Measurements from ENCODE around the gene OVCA2. TPM values are rescaled to one million over a fixed set of nuclear protein-coding genes. Genes with fewer than 3 reads are reported as not detected.
A peak's percentile ranks its signal among the peaks of the same experiment; 100 is the strongest.

OVCA2 gene
- total RNA-seq, 1 donor from 2014 or later, result 69.0 TPM

GRCh38 chr17:2063261-2064146 lies 21.7 kb downstream of the OVCA2 start:
- Histone ChIP-seq H3K36me3 (ENCODE audit: control insufficient read depth, insufficient read depth, low read length) (peaks cover 23% of the 10 kb centered on the region), H3K27me3 (ENCODE audit: control insufficient read depth, insufficient read depth, low read length) (no peaks in the 10 kb centered on the region), H3K4me3 (ENCODE audit: low read depth, low read length) (no peak overlapping the region)
- FAIRE-seq (peak; percentile 55), DNase-seq (ENCODE audit: low read depth) (no peak)
- TF ChIP-seq, protein P1, sequence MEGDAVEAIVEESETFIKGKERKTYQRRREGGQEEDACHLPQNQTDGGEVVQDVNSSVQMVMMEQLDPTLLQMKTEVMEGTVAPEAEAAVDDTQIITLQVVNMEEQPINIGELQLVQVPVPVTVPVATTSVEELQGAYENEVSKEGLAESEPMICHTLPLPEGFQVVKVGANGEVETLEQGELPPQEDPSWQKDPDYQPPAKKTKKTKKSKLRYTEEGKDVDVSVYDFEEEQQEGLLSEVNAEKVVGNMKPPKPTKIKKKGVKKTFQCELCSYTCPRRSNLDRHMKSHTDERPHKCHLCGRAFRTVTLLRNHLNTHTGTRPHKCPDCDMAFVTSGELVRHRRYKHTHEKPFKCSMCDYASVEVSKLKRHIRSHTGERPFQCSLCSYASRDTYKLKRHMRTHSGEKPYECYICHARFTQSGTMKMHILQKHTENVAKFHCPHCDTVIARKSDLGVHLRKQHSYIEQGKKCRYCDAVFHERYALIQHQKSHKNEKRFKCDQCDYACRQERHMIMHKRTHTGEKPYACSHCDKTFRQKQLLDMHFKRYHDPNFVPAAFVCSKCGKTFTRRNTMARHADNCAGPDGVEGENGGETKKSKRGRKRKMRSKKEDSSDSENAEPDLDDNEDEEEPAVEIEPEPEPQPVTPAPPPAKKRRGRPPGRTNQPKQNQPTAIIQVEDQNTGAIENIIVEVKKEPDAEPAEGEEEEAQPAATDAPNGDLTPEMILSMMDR (IDR thresholded peaks at IDR 0.05; ENCODE audit: insufficient read depth, low read length, severe bottlenecking), result no peak

DNA sequence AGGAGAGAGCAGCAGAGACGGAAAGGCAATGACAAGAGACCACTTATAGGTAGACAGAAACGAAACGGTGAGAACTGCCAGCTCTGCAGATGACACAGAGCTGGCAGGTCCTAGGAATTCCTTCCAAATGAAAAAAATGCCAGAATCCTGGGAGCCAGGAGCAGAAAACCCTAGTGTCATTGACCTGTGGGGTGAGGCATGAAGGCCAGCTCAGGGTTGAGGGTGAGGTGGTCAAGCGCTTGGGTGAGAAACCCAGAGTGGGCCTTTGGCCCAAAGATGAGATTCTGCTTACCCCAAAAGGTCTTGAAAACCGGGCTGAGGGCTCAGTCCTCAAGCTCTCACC lies 22.3 kb downstream of the OVCA2 start:
- no peak for FAIRE-seq
- TF ChIP-seq, protein P1 (IDR thresholded peaks at IDR 0.05; ENCODE audit: insufficient read depth, low read length, severe bottlenecking), result no peak
- Histone ChIP-seq H3K36me3 (ENCODE audit: control insufficient read depth, insufficient read depth, low read length) (peaks cover 23% of the 10 kb centered on the region), H3K27me3 (ENCODE audit: control insufficient read depth, insufficient read depth, low read length) (no peaks in the 10 kb centered on the region), H3K4me3 (ENCODE audit: low read depth, low read length) (no peak overlapping the region)
- DNase-seq (ENCODE audit: low read depth), result no peak

GRCh38 chr17:2064520-2064971 lies 22.7 kb downstream of the OVCA2 start:
- H3K4me3 ChIP-seq (ENCODE audit: low read depth, low read length), result no peak overlapping the region
- DNase-seq (ENCODE audit: low read depth) (no peak), FAIRE-seq (no peak)
- no peaks in the 10 kb centered on the region for H3K27me3 ChIP-seq (ENCODE audit: control insufficient read depth, insufficient read depth, low read length)
- TF ChIP-seq, protein P1 (IDR thresholded peaks at IDR 0.05; ENCODE audit: insufficient read depth, low read length, severe bottlenecking), result no peak
- peaks cover 23% of the 10 kb centered on the region for H3K36me3 ChIP-seq (ENCODE audit: control insufficient read depth, insufficient read depth, low read length)

DNA sequence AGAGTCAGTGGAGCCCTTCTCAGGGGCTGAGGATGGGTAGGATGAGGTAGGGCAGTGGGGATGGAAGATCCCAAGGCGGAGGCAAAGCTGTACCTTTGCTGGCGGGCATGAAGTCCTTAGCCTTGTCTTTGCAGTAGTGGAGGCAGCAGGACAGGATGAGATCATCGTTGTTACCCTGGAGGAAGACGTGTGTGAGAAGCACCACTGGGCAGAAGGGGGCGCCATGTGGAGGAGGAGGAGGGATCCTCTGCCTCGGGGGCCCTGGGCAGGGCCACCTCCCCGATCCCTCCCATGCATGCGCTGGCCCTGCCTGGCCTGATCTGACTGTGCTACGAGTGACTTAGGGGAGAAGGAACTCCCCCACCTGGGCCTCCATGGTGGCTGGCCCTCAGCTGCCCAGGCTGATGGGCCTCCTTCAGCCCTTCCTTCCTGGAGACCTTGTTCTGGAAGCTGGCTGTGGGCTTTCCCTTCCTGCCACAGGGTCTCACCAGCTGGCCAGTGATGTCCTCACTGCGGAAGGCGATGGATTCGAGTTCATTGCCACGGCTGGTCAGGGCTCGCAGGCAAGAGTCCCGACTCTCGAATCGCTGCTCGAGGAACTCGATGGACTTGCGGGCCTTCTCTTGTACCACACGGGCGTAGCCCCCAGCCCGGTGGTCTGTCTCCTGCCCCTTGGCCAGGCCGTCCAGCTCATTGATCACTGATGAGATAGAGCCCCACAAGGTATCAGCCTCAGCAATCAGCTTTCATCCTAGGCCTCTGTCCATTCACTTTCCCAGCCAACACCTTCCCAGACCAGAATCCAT lies 23.4 kb downstream of the OVCA2 start:
- no peak for FAIRE-seq

DNA sequence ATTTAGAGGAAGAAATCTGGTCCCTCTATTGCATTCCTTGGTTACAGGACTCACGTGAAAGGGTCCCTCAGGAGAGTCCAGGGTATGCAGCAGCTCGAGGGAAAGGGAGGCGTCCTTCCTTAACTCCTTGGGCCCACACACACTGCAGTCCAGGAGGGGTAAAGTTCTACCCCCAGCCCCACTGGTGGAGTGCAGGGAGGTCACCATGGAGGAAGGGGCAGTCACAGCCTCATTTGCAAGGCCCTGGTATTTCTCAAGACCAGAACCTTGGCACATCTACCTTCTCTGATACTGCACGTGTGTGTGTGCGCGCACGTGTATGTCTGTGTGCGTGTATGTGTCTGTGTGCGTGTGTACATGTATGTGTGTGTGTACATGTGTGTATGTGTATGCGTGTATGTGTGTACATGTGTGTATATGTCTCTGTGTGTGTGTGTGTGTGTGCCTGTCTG lies 24.2 kb downstream of the OVCA2 start:
- FAIRE-seq, result peak; percentile 96

More for the DNA sequence above, 23.4 kb downstream of the OVCA2 start:
- no peaks in the 10 kb centered on the region for H3K27me3 ChIP-seq (ENCODE audit: control insufficient read depth, insufficient read depth, low read length)
- peak; percentile 42 for DNase-seq (ENCODE audit: low read depth)
- peaks cover 24% of the 10 kb centered on the region for H3K36me3 ChIP-seq (ENCODE audit: control insufficient read depth, insufficient read depth, low read length)
- TF ChIP-seq, protein P1 (IDR thresholded peaks at IDR 0.05; ENCODE audit: insufficient read depth, low read length, severe bottlenecking), result peak; percentile 55
- no peak overlapping the region for H3K4me3 ChIP-seq (ENCODE audit: low read depth, low read length)

More for the DNA sequence above, 24.2 kb downstream of the OVCA2 start:
- no peak for DNase-seq (ENCODE audit: low read depth)
- TF ChIP-seq, protein P1 (IDR thresholded peaks at IDR 0.05; ENCODE audit: insufficient read depth, low read length, severe bottlenecking), result no peak
- peaks cover 23% of the 10 kb centered on the region for H3K36me3 ChIP-seq (ENCODE audit: control insufficient read depth, insufficient read depth, low read length)
- H3K4me3 ChIP-seq (ENCODE audit: low read depth, low read length), result no peak overlapping the region
- no peaks in the 10 kb centered on the region for H3K27me3 ChIP-seq (ENCODE audit: control insufficient read depth, insufficient read depth, low read length)

Measured in bronchial epithelial cell (primary cell).